GM12873 (cell line): ENCODE results near the gene RTN4RL1.

Experiments
- CTCF ChIP-seq: IDR thresholded peaks from 2 replicates; pipeline ENCODE4 v1.5.1; 2012; ENCODE audit warnings: low read depth, mild to moderate bottlenecking, moderate library complexity, low read length, control low read depth; ENCODE audit not compliant: insufficient read depth; ENCODE audit errors: missing control alignments

RTN4RL1 gene

GRCh38 chr17:1986783-1987451 is 38.2 kb downstream of the RTN4RL1 start:
- TF ChIP-seq CTCF, result no peak

GRCh38 chr17:1985686-1986085 is 39.4 kb downstream of the RTN4RL1 start:
- no peak for TF ChIP-seq CTCF

GRCh38 chr17:1985093-1985492 is 40.0 kb downstream of the RTN4RL1 start:
- TF ChIP-seq CTCF, result no peak

GRCh38 chr17:1980665-1981250 is 44.4 kb downstream of the RTN4RL1 start:
- TF ChIP-seq CTCF, result no peak

GRCh38 chr17:1979182-1979985 is 45.8 kb downstream of the RTN4RL1 start:
- TF ChIP-seq CTCF, result no peak

GRCh38 chr17:1978396-1978949 is 46.7 kb downstream of the RTN4RL1 start:
- TF ChIP-seq CTCF, result no peak

- no peak for TF ChIP-seq CTCF
Observed at GRCh38 chr17:1977583-1978395, 47.3 kb downstream of the RTN4RL1 start.
